HG02759 (cell line): ENCODE measurements around the gene KASH5.
"Not testable (repeated sequence)": the region's sequence is repeated elsewhere in the genome, so short reads cannot be mapped to it uniquely, and the experiment has no call there.

ENCODE experiments used
- ATAC-seq: cut with Tn5 transposase; IDR thresholded peaks from one replicate; pipeline ENCODE4 v1.9.1; 2021; ENCODE audit warnings: mild to moderate bottlenecking, moderate library complexity; ENCODE audit not compliant: unreplicated experiment

The KASH5 gene

GRCh38 chr19:49361438-49362047, 26.5 kb upstream of the KASH5 start:
- no peak for ATAC-seq

GRCh38 chr19:49362048-49362928, 25.8 kb upstream of the KASH5 start, which contains the start of gene TEAD2:
Gene TEAD2, minus strand, starts transcription at chr19:49362416. Its CDS starts 2,341 bp downstream, at chr19:49360075.
- no peak for ATAC-seq

- ATAC-seq = no peak
Measured at GRCh38 chr19:49362929-49363267, 25.2 kb upstream of the KASH5 start.

GRCh38 chr19:49363268-49364082, 24.6 kb upstream of the KASH5 start, which contains the start of gene DKKL1:
Gene DKKL1, plus strand, starts transcription at chr19:49363877. Its CDS starts 122 bp downstream, at chr19:49363999.
- peak; percentile 71 for ATAC-seq

- ATAC-seq = no peak
Measured at GRCh38 chr19:49364083-49364737, 23.8 kb upstream of the KASH5 start.

- no peak for ATAC-seq
Measured at GRCh38 chr19:49366110-49366509, 21.9 kb upstream of the KASH5 start.

- no peak for ATAC-seq
Measured at GRCh38 chr19:49368711-49369358, 19.2 kb upstream of the KASH5 start.

GRCh38 chr19:49371184-49371583, 16.9 kb upstream of the KASH5 start:
- ATAC-seq = no peak

- ATAC-seq = not testable (repeated sequence)
Measured at GRCh38 chr19:49373174-49373573, 14.9 kb upstream of the KASH5 start.

GRCh38 chr19:49374665-49375434, 13.2 kb upstream of the KASH5 start:
- no peak for ATAC-seq

GRCh38 chr19:49378512-49378911, 9.5 kb upstream of the KASH5 start:
- no peak for ATAC-seq

- ATAC-seq = no peak
Measured at GRCh38 chr19:49380391-49380790, 7.7 kb upstream of the KASH5 start.

- ATAC-seq = no peak
Measured at GRCh38 chr19:49382639-49383038, 5.4 kb upstream of the KASH5 start.

GRCh38 chr19:49383599-49383998, 4.5 kb upstream of the KASH5 start:
- ATAC-seq = no peak

GRCh38 chr19:49389406-49389805, 1.4 kb downstream of the KASH5 start:
- no peak for ATAC-seq

GRCh38 chr19:49390131-49390928, 2.3 kb downstream of the KASH5 start:
- no peak for ATAC-seq

- ATAC-seq = no peak
Measured at GRCh38 chr19:49390929-49391359, 2.9 kb downstream of the KASH5 start.

- ATAC-seq = no peak
Measured at GRCh38 chr19:49391581-49392399, 3.7 kb downstream of the KASH5 start.
